GM12873 (cell line): Measurements from ENCODE around the gene C19orf47.

Source experiments
- TF ChIP-seq, protein P1 (sequence below): IDR thresholded peaks from 2 replicates; pipeline ENCODE4 v1.5.1; 2012; ENCODE audit warnings: low read depth, mild to moderate bottlenecking, moderate library complexity, low read length, control low read depth; ENCODE audit not compliant: insufficient read depth; ENCODE audit errors: missing control alignments

The C19orf47 gene

GRCh38 chr19:40371802-40372122 lies 23.6 kb upstream of the C19orf47 start:
- TF ChIP-seq, protein P1, sequence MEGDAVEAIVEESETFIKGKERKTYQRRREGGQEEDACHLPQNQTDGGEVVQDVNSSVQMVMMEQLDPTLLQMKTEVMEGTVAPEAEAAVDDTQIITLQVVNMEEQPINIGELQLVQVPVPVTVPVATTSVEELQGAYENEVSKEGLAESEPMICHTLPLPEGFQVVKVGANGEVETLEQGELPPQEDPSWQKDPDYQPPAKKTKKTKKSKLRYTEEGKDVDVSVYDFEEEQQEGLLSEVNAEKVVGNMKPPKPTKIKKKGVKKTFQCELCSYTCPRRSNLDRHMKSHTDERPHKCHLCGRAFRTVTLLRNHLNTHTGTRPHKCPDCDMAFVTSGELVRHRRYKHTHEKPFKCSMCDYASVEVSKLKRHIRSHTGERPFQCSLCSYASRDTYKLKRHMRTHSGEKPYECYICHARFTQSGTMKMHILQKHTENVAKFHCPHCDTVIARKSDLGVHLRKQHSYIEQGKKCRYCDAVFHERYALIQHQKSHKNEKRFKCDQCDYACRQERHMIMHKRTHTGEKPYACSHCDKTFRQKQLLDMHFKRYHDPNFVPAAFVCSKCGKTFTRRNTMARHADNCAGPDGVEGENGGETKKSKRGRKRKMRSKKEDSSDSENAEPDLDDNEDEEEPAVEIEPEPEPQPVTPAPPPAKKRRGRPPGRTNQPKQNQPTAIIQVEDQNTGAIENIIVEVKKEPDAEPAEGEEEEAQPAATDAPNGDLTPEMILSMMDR, result no peak

GRCh38 chr19:40370997-40371801 lies 23.0 kb upstream of the C19orf47 start:
- TF ChIP-seq, protein P1, result no peak

- TF ChIP-seq, protein P1, result no peak
Measured at GRCh38 chr19:40369797-40370196, 21.6 kb upstream of the C19orf47 start.

DNA sequence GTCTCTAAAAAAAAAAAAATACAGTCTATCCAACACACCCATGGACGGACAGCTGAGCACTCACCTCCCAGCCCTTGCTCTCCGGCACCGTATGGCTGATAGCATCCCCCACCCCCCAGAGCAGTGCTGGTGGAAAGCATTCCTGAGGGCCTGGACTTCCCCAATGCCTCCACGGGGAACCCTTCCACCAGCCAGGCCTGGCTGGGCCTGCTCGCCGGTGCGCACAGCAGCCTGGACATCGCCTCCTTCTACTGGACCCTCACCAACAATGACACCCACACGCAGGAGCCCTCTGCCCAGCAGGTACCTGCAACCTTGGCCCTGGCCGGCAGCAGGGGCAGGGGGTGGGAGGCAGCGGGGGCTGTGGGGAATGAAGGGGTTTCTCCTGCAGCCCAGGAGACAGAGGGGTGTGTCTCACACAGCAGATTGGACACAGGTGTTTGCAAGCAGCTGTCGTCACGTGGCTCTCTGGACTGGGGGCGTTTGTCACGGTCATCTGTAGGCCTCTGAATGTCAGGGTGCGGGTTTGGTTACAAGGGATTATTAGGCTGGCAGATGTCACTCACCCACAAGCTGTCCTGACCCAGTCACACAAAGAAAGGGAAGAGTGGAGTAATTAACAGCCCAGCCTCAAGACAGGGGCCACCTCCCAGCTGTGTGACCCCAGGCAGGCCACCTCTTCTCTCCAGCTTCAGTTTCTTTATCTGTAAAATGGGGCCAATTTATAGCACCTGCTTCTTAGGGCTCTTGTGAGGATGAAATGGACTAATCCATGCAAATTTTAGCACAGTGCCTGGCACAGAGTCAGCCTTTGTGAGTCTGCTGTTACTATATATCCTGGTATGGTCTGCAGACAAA lies 19.6 kb upstream of the C19orf47 start:
- TF ChIP-seq, protein P1, result no peak

GRCh38 chr19:40366697-40367561 lies 18.7 kb upstream of the C19orf47 start:
- TF ChIP-seq, protein P1, result no peak

DNA sequence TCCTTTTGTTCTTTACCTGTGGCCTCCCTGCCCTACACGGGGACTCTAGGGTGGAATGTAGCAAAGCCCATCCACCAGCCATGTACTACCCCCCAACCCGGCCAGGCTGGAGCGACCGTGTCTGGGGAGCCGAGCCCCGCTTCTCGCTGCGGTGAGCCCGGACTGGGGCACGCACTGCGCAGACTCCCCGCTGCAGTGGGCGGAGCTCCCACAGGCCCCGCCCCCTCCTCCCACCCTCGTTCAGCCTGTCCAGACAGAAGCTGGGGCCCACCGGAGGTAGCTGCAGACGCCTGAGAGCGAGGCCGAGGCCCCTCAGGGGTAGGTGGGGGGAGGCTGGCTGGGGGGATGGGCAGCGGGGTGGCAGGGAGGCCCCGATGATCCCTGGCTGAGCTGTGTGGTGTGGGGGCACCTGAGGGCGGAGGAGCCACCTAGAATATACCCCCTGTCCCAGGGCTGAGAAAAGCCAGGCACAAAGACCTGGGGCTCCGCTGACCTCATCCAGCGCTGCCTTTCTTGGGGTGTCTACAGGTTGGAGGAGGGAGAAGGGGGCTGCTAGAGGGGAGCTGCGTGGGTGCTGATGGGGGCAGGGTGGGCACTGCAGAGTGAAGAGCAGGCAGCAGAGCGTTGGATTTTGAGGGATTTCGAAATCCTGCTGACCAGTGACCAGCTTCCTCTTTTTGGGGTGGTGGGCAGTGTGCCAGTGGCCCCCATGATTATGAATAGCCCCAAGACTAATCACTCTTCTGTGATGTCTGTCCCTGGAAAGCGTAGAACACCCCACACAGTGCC lies 17.6 kb upstream of the C19orf47 start:
- TF ChIP-seq, protein P1, result no peak
